ENCODE data around the gene ASB6.
"Not testable (repeated sequence)": the region's sequence is repeated elsewhere in the genome, so short reads cannot be mapped to it uniquely, and the experiment has no call there.

Gene ASB6

GRCh38 chr9:129667378-129667777, 25.4 kb upstream of the ASB6 start:
- no peak for DNase-seq (ENCODE audit: low spot score)

GRCh38 chr9:129666575-129666974, 24.6 kb upstream of the ASB6 start:
- DNase-seq (ENCODE audit: low spot score) = no peak

GRCh38 chr9:129665814-129666520, 24.0 kb upstream of the ASB6 start:
- no peak for DNase-seq (ENCODE audit: low spot score)

GRCh38 chr9:129665389-129665775, 23.4 kb upstream of the ASB6 start, which contains the start of gene PRRX2:
Gene PRRX2, plus strand, starts transcription at chr9:129665647. Its CDS starts 221 bp downstream, at chr9:129665868.
- no peak for DNase-seq (ENCODE audit: low spot score)

- DNase-seq (ENCODE audit: low spot score) = no peak
These were observed 22.9 kb upstream of the ASB6 start for GRCh38 chr9:129664746-129665388.

- DNase-seq (ENCODE audit: low spot score) = not testable (repeated sequence)
These were observed 20.3 kb upstream of the ASB6 start for GRCh38 chr9:129662239-129662638.

GRCh38 chr9:129661029-129661428, 19.1 kb upstream of the ASB6 start:
- DNase-seq (ENCODE audit: low spot score) = no peak

- no peak for DNase-seq (ENCODE audit: low spot score)
These were observed 14.9 kb upstream of the ASB6 start for GRCh38 chr9:129656795-129657390.

- no peak for DNase-seq (ENCODE audit: low spot score)
These were observed 13.7 kb upstream of the ASB6 start for GRCh38 chr9:129655696-129656095.

- no peak for DNase-seq (ENCODE audit: low spot score)
These were observed 13.2 kb upstream of the ASB6 start for GRCh38 chr9:129655154-129655553.

- DNase-seq (ENCODE audit: low spot score) = no peak
These were observed 12.6 kb upstream of the ASB6 start for GRCh38 chr9:129654554-129655040.

GRCh38 chr9:129653823-129654553, 12.0 kb upstream of the ASB6 start:
- DNase-seq (ENCODE audit: low spot score) = no peak

GRCh38 chr9:129650680-129651235, 8.8 kb upstream of the ASB6 start:
- no peak for DNase-seq (ENCODE audit: low spot score)

GRCh38 chr9:129649726-129650679, 8.1 kb upstream of the ASB6 start:
- DNase-seq (ENCODE audit: low spot score) = no peak

GRCh38 chr9:129648764-129649115, 6.8 kb upstream of the ASB6 start:
- DNase-seq (ENCODE audit: low spot score) = no peak

GRCh38 chr9:129648092-129648763, 6.3 kb upstream of the ASB6 start:
- DNase-seq (ENCODE audit: low spot score) = no peak

GRCh38 chr9:129647635-129648034, 5.7 kb upstream of the ASB6 start:
- DNase-seq (ENCODE audit: low spot score) = no peak

- DNase-seq (ENCODE audit: low spot score) = no peak
These were observed 4.7 kb upstream of the ASB6 start for GRCh38 chr9:129646654-129647053.

GRCh38 chr9:129646252-129646651, 4.3 kb upstream of the ASB6 start:
- DNase-seq (ENCODE audit: low spot score) = no peak

- DNase-seq (ENCODE audit: low spot score) = no peak
These were observed 3.0 kb upstream of the ASB6 start for GRCh38 chr9:129644902-129645301.

GRCh38 chr9:129644365-129644764, 2.4 kb upstream of the ASB6 start:
- no peak for DNase-seq (ENCODE audit: low spot score)

Measured in Ammon's horn (tissue), 1 donor.